Thoracic aorta (tissue), 2 donors: ENCODE data around the gene USP10. TPM values are rescaled to one million over a fixed set of nuclear protein-coding genes. Genes with fewer than 3 reads are reported as not detected.

Experiments
- ATAC-seq: fragments of 150-250 bp; one replicate; pipeline ENCODE4 v1.8.0; 2017; ENCODE audit warnings: low read depth; ENCODE audit not compliant: insufficient number of reproducible peaks, low FRiP score
- DNase-seq: peaks from one replicate; pipeline ENCODE4 v3.0.0-alpha.2; 2020; ENCODE audit warnings: low spot score
- H3K27ac ChIP-seq, 2 donors: fragments of 200-600 bp; sonication (generic); 1 replicate in 1 of 2; 2 replicates in 1 of 2; pipeline ENCODE4 v1.5.1; 2016; ENCODE audit warnings: mild to moderate bottlenecking in 2 of 2, moderate library complexity in 2 of 2
- H3K27me3 ChIP-seq: fragments of 200-600 bp; sonication (generic); replicated peaks from 2 replicates; pipeline ENCODE4 v1.6.0; 2016; ENCODE audit warnings: mild to moderate bottlenecking; ENCODE audit not compliant: insufficient read depth
- H3K36me3 ChIP-seq: fragments of 200-600 bp; sonication (generic); one replicate; pipeline ENCODE4 v1.5.1; 2016
- H3K4me1 ChIP-seq, 2 donors: fragments of 200-600 bp; sonication (generic); 1 replicate in 1 of 2; 2 replicates in 1 of 2; pipeline versions ENCODE4 v1.5.1 to v1.6.0; 2016; ENCODE audit warnings: low read depth in 2 of 2, mild to moderate bottlenecking in 1 of 2; ENCODE audit not compliant: control insufficient read depth in 1 of 2
- H3K4me3 ChIP-seq: fragments of 200-600 bp; sonication (generic); 2 replicates; pipeline ENCODE4 v1.5.1; 2016; ENCODE audit warnings: mild to moderate bottlenecking
- H3K9me3 ChIP-seq: fragments of 200-600 bp; sonication (generic); 2 replicates; pipeline ENCODE4 v1.5.1; 2016
- CTCF ChIP-seq: fragments of 200-600 bp; sonication (generic); IDR thresholded peaks from one replicate; pipeline ENCODE4 v1.5.1; 2019; ENCODE audit warnings: antibody characterized with exemption
- total RNA-seq, 2 donors: library from RNA; depleted of rRNA; stranded (reverse); fragments of >200 nt; gene quantifications; one replicate each; pipeline versions ENCODE4 v1.1.0 to v1.2.3, GENCODE V29; 2016

The USP10 gene
- total RNA-seq, 2 donors from 2014 or later, result 36.7 to 85.2 TPM

GRCh38 chr16:84700446-84701300, 873 bp downstream of the USP10 start:
- DNase-seq, result no peak
- Histone ChIP-seq H3K4me3 (peak overlapping the region; percentile 98), H3K27ac (peak overlapping the region; percentile 65), H3K27me3 (no peaks in the 10 kb centered on the region), H3K9me3 (no peaks in the 10 kb centered on the region), H3K4me1 (peaks cover 11 to 34% of the 10 kb centered on the region in 2 donors), H3K36me3 (no peaks in the 10 kb centered on the region)
- no peak for TF ChIP-seq CTCF
- no peak for ATAC-seq

DNA sequence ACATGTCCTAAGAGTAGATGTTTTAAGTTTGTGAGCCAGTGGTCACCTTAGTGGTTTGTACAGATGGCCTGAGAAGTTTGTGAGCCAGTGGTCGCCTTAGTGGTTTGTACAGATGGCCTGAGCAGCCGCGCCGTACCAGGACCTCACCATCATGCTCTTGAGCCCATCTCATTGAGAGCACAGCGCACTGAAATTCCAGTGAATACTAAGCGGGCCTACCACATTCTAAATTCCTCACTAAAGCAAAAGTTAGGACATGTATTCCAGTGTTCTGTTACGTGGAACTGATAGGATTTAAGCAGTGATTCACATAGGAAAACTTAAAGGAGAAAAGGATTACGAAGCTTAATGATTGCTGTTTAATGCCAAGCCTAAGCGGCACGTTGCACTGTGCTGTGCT, 3.9 kb downstream of the USP10 start:
- Histone ChIP-seq H3K4me3 (no peak overlapping the region), H3K36me3 (no peaks in the 10 kb centered on the region), H3K27ac (no peak overlapping the region), H3K27me3 (no peaks in the 10 kb centered on the region), H3K4me1 (peaks cover 11 to 37% of the 10 kb centered on the region in 2 donors), H3K9me3 (no peaks in the 10 kb centered on the region)
- DNase-seq, result no peak
- no peak for TF ChIP-seq CTCF
- no peak for ATAC-seq

DNA sequence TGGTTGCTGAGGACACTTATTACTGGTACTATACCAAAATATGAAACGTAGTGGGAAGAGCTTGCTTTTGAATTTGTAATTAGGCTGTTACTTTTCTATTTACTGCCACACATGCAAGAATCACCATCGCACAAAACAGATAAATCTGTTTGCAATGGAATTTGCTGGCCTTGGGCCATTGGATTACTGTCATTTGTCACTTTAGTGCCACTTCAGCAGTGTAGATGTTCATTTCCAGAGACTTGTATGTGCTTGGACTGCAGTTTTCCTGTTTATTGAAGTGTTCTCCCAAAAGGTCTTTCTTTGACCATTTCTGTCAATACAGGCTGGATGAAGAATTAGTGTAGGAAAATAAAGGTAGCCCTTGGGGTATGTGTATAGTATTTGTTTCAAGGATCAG, 4.5 kb downstream of the USP10 start:
- no peak for DNase-seq
- no peak for TF ChIP-seq CTCF
- H3K36me3 ChIP-seq, result no peaks in the 10 kb centered on the region
- H3K4me3 ChIP-seq, result no peak overlapping the region
- no peaks in the 10 kb centered on the region for H3K27me3 ChIP-seq
- no peaks in the 10 kb centered on the region for H3K9me3 ChIP-seq
- H3K4me1 ChIP-seq, result peaks cover 8 to 32% of the 10 kb centered on the region in 2 donors
- ATAC-seq, result no peak
- H3K27ac ChIP-seq, result no peak overlapping the region

DNA sequence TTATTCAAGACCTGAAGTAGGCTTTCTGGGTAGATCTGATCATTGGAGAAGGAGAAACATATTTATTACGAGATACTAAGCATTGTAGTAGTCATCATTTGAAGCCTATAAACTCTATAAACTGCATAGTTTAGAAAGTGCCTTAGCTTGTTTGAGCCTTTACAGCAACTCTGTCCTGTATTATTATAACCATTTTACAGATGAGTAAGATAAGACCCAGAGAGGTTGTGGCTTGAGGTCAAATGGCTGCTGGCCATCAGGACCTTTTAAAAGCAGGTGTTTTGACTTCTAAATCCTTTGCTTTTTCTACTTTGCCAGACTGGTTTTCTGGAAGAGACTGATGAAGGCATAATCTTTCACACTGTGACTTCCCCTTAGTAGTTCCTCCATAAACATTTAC, 7.1 kb downstream of the USP10 start:
- Histone ChIP-seq H3K9me3 (no peaks in the 10 kb centered on the region), H3K27me3 (no peaks in the 10 kb centered on the region), H3K4me3 (no peak overlapping the region), H3K4me1 (peaks cover 3 to 19% of the 10 kb centered on the region in 2 donors), H3K27ac (no peak overlapping the region), H3K36me3 (no peaks in the 10 kb centered on the region)
- no peak for DNase-seq
- no peak for TF ChIP-seq CTCF
- ATAC-seq, result no peak

DNA sequence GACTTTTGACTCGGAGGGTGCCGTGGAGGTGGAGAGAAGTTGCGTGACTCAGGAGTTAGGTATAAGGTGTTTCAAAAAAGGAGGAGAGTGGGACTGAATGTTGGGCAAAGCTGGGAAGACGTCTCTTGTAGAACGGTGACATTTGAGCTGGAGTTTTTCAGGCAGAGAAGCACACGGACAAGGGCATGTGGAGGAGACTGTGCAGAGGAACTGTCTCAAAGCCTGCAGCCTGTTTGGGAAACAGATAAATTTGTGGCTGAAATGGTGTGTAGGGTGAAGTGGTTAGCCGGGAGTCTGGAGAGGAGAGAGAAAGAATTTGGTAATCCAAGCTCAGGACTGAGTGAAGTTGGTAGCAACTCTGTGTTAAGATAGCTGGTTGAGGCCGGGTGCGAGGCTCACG, 9.8 kb downstream of the USP10 start:
- ATAC-seq (no peak), DNase-seq (no peak)
- H3K36me3 ChIP-seq, result no peaks in the 10 kb centered on the region
- H3K27me3 ChIP-seq, result no peaks in the 10 kb centered on the region
- TF ChIP-seq CTCF, result no peak
- H3K27ac ChIP-seq, result no peak overlapping the region
- no peak overlapping the region for H3K4me3 ChIP-seq
- H3K9me3 ChIP-seq, result no peaks in the 10 kb centered on the region
- peaks cover 0 to 14% of the 10 kb centered on the region in 2 donors for H3K4me1 ChIP-seq
